ENCODE data around the gene PLA2G6.
A peak's percentile ranks its signal among the peaks of the same experiment; 100 is the strongest.
"Not testable (repeated sequence)": the region's sequence is repeated elsewhere in the genome, so short reads cannot be mapped to it uniquely, and the experiment has no call there.

Gene PLA2G6

GRCh38 chr22:38177926-38178604, 3.6 kb downstream of the PLA2G6 start:
- POLR2A ChIA-PET: no interaction called here
- DNase-seq (ENCODE audit: low read depth, low spot score): no peak
- H3K4me3 ChIP-seq (ENCODE audit: low read depth, low read length): no peak overlapping the region
- no peak for TF ChIP-seq CTCF (IDR thresholded peaks at IDR 0.05; ENCODE audit: insufficient read depth, low read length, missing control alignments)
- CTCF ChIA-PET: interaction anchor here (0.8 to 2.4 kb wide), 4 partner anchors 14 to 63 kb away, joined by 3 to 13 read pairs (median 3); no protein-coding TSS in a partner anchor

DNA sequence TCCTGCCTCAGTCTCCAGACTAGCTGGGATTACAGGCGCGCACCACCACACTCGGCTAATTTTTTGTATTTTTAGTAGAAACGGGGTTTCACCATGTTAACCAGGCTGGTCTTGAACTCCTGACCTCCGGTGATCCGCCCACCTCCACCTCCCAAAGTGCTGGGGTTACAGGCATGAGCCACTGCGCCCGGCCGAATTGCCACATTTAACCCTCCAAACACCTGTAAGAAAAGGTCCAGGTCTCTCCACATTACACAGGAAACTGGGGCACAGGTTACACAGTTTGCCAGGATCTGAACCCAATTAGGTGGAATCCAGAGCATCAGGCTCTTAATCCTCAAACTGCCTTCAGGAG, 4.1 kb downstream of the PLA2G6 start:
- H3K4me3 ChIP-seq (ENCODE audit: low read depth, low read length); POLR2A ChIA-PET; DNase-seq (ENCODE audit: low read depth, low spot score): not testable (repeated sequence)
- CTCF ChIA-PET: interaction anchor here (1.0 kb wide), 1 partner anchor 63 kb away, joined by 3 read pairs; no protein-coding TSS in a partner anchor

GRCh38 chr22:38177044-38177443, 4.6 kb downstream of the PLA2G6 start:
- no peak for TF ChIP-seq CTCF (IDR thresholded peaks at IDR 0.05; ENCODE audit: insufficient read depth, low read length, missing control alignments)
- ChIA-PET CTCF (interaction anchor here (1.0 to 2.3 kb wide), 2 partner anchors 62 kb away, joined by 3 to 9 read pairs; no protein-coding TSS in a partner anchor), POLR2A (no interaction called here)
- DNase-seq (ENCODE audit: low read depth, low spot score): no peak
- H3K4me3 ChIP-seq (ENCODE audit: low read depth, low read length): no peak overlapping the region

DNA sequence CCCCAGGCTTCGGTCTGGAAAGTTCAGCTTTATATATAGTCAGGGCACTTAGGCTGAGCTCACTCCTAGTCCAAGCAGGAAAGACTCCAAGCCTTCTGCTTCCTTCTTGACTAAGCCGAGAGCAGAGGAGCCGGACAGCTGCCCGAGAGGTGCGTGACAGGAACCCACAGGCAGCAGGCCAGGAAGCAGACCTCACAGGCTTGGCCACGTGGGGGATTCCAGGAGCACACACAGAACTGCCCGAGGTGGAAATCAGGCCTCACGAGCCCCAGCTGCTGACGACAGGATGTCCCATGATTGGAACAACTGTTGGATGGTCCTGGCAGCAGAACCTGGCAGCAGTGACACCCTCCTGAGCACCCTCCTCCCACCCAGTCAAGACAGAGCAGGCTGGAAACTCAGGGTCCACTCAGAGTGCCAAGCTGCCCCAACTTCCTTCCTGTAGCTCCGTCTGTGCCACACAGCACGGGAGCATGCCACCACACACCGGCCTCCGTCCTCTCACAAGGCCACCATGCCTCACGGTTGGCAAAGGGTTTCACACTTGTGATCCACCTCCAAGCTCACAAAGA, 5.4 kb downstream of the PLA2G6 start:
- H3K4me3 ChIP-seq (ENCODE audit: low read depth, low read length): no peak overlapping the region
- ChIA-PET POLR2A (no interaction called here), CTCF (interaction anchor here (1.6 to 2.3 kb wide), 2 partner anchors 62 to 79 kb away, joined by 4 to 9 read pairs; no protein-coding TSS in a partner anchor)
- no peak for TF ChIP-seq CTCF (IDR thresholded peaks at IDR 0.05; ENCODE audit: insufficient read depth, low read length, missing control alignments)
- peak; percentile 41 for DNase-seq (ENCODE audit: low read depth, low spot score)

- CTCF ChIA-PET: interaction anchor here (1.6 to 2.3 kb wide), 2 partner anchors 61 to 78 kb away, joined by 4 to 9 read pairs; no protein-coding TSS in a partner anchor
- TF ChIP-seq CTCF (IDR thresholded peaks at IDR 0.05; ENCODE audit: insufficient read depth, low read length, missing control alignments): no peak
- POLR2A ChIA-PET: no interaction called here
- no peak for DNase-seq (ENCODE audit: low read depth, low spot score)
- no peak overlapping the region for H3K4me3 ChIP-seq (ENCODE audit: low read depth, low read length)
Measured at GRCh38 chr22:38175206-38176118, 6.2 kb downstream of the PLA2G6 start.

- no peak for TF ChIP-seq CTCF (IDR thresholded peaks at IDR 0.05; ENCODE audit: insufficient read depth, low read length, missing control alignments)
- no peak for DNase-seq (ENCODE audit: low read depth, low spot score)
- POLR2A ChIA-PET: no interaction called here
- no peak overlapping the region for H3K4me3 ChIP-seq (ENCODE audit: low read depth, low read length)
- CTCF ChIA-PET: no interaction called here
Measured at GRCh38 chr22:38174626-38175025, 7.0 kb downstream of the PLA2G6 start.
